GM12878 (cell line): Measurements from ENCODE around the gene IPPK. TPM values are rescaled to one million over a fixed set of nuclear protein-coding genes. Genes with fewer than 3 reads are reported as not detected.

Source experiments
- ATAC-seq: fragments of 200-7000 bp; cut with Tn5 transposase; 3 replicates; pipeline ENCODE4 v1.9.1; 2020; ENCODE audit warnings: mild to moderate bottlenecking, moderate library complexity
- BruUV-seq: library from RNA; stranded (reverse); fragments of 400-500 nt; replicated peaks from 2 replicates; lab custom pipeline; 2021; lab: Mats Ljungman, UMichigan
- CTCF ChIA-PET: fragments of 300-600 bp; sonication (Branson Sonifier 250); formaldehyde crosslinking; extraction: SDS; loops from one replicate; lab custom pipeline; 2021; ENCODE audit warnings: inconsistent platforms; lab: Yijun Ruan, JAX
- POLR2A ChIA-PET: fragments of 350-600 bp; formaldehyde crosslinking; extraction: SDS; loops from one replicate; lab custom pipeline; 2021; ENCODE audit warnings: inconsistent platforms; lab: Charles Lee
- RAD21 ChIA-PET: fragments of 300-600 bp; sonication (Branson Sonifier 250); formaldehyde crosslinking; loops from one replicate; lab custom pipeline; 2023; ENCODE audit warnings: antibody characterized with exemption; ENCODE audit not compliant: unreplicated experiment; lab: Charles Lee
- SMC1A ChIA-PET: fragments of 300-600 bp; sonication (Branson Sonifier 250); formaldehyde crosslinking; loops from one replicate; lab custom pipeline; 2023; ENCODE audit not compliant: unreplicated experiment, uncharacterized antibody; lab: Charles Lee
- DNase-seq: peaks from one replicate; pipeline ENCODE4 v3.0.0-alpha.2; 2011; ENCODE audit warnings: low read depth, low spot score
- FAIRE-seq: peaks from 3 replicates; lab custom pipeline; 2011; peaks lifted over from hg19 to GRCh38; lab: Jason Lieb, UNC
- H2AFZ ChIP-seq: 2 replicates; pipeline ENCODE4 v1.6.0; 2011; ENCODE audit warnings: low read depth, low read length, control low read depth; ENCODE audit not compliant: control insufficient read depth
- H3K27ac ChIP-seq: 2 replicates; pipeline ENCODE4 v1.5.1; 2011; ENCODE audit warnings: control low read depth; ENCODE audit not compliant: control insufficient read depth, insufficient read depth
- H3K27me3 ChIP-seq, 2 experiments: replicated peaks in 1 of 2; 2 replicates each; pipeline versions ENCODE4 v1.6.0 to v1.6.1; 2011; ENCODE audit warnings: low read length in 1 of 2; ENCODE audit not compliant: control insufficient read depth in 2 of 2, insufficient read depth in 2 of 2
- H3K36me3 ChIP-seq, 2 experiments: 2 replicates each; pipeline ENCODE4 v1.5.1; 2011; ENCODE audit warnings: low read length in 1 of 2; ENCODE audit not compliant: control insufficient read depth in 2 of 2, insufficient read depth in 2 of 2
- H3K4me1 ChIP-seq: 2 replicates; pipeline ENCODE4 v1.6.1; 2011; ENCODE audit warnings: mild to moderate bottlenecking, low read length, moderate library complexity, mixed read lengths; ENCODE audit not compliant: control insufficient read depth, insufficient read depth
- H3K4me2 ChIP-seq: 2 replicates; pipeline ENCODE4 v1.6.0; 2011; ENCODE audit warnings: control low read depth; ENCODE audit not compliant: control insufficient read depth, insufficient read depth
- H3K4me3 ChIP-seq: fragments of 200-600 bp; sonication (generic); 2 replicates; pipeline ENCODE4 v1.5.1; 2016
- H3K79me2 ChIP-seq: 2 replicates; pipeline ENCODE4 v1.6.0; 2011; ENCODE audit warnings: low read length; ENCODE audit not compliant: control insufficient read depth, insufficient read depth
- H3K9ac ChIP-seq: 2 replicates; pipeline ENCODE4 v1.8.0; 2011; ENCODE audit warnings: low read length, control low read depth, mixed read lengths; ENCODE audit not compliant: control insufficient read depth, insufficient read depth
- H3K9me3 ChIP-seq: replicated peaks from 3 replicates; pipeline ENCODE4 v1.5.1; 2011; ENCODE audit warnings: mild to moderate bottlenecking, low read length; ENCODE audit not compliant: control insufficient read depth, insufficient read depth
- H4K20me1 ChIP-seq: 2 replicates; pipeline ENCODE4 v1.6.0; 2011; ENCODE audit not compliant: control insufficient read depth, insufficient read depth
- BHLHE40 ChIP-seq, 2 experiments: fragments of 450-650 bp in 1 of 2; IDR thresholded peaks; 2 replicates each; pipeline ENCODE4 v1.6.1; 2011 to 2017; ENCODE audit warnings: low read depth in 2 of 2, borderline replicate concordance in 1 of 2, improper control_type of control experiment in 1 of 2, low read length in 1 of 2, mild to moderate bottlenecking in 1 of 2
- HCFC1 ChIP-seq: fragments of 150-350 bp; IDR thresholded peaks from 2 replicates; pipeline ENCODE4 v1.6.1; 2014; ENCODE audit warnings: low read length
- NR2F1 ChIP-seq: fragments of 450-650 bp; conservative IDR thresholded peaks from 2 replicates; pipeline ENCODE4 v1.6.1; 2017; ENCODE audit warnings: mild to moderate bottlenecking
- WGBS: methylation state at CpG from one replicate; pipeline ENCODE4 v1.1.6; 2016; ENCODE audit warnings: low lambda C conversion rate; ENCODE audit not compliant: insufficient replicate concordance, insufficient coverage; ENCODE audit errors: missing lambda C conversion rate; 5-methylcytosine and 5-hydroxymethylcytosine counted together
- in situ Hi-C: fragments of 300-500 bp; cut with MboI; formaldehyde crosslinking; loops from 9 replicates; pipeline ENCODE4 v1.14.3; 2018; ENCODE audit warnings: mixed read lengths
- intact Hi-C: fragments of 100-400 bp; cut with micrococcal nuclease; formaldehyde crosslinking; loops from one replicate; pipeline ENCODE4 v1.14.2; 2022; ENCODE audit not compliant: unreplicated experiment
- polyA plus RNA-seq, 11 experiments: library from polyadenylated mRNA; depleted of rRNA in 4 of 11; unstranded in 6 of 11; stranded (reverse) in 5 of 11; fragments of >200 nt; fragmentation: Nextera tagmentation in 4 of 11; fragmentation: Illumina TruSeq in 1 of 11; extraction: Ambion mirVana in 4 of 11; extraction: Trizol in 1 of 11; gene quantifications; 1 replicate in 1 of 11; 2 replicates in 10 of 11; pipeline versions ENCODE4 v1.2.1 to v1.2.3, GENCODE V29; 2011 to 2016; ENCODE audit warnings: inconsistent platforms in 2 of 11, missing spikeins in 2 of 11, low read depth in 1 of 11
- total RNA-seq, 4 experiments: library from RNA; depleted of rRNA in 3 of 4; stranded (reverse); fragments of >200 nt in 3 of 4; fragmentation: Illumina TruSeq in 1 of 4; extraction: Trizol in 1 of 4; gene quantifications; 2 replicates each; pipeline versions ENCODE4 v1.2.1 to v1.2.3, GENCODE V29; 2013 to 2021
- TF ChIP-seq, protein P1 (sequence below): IDR thresholded peaks from 2 replicates; pipeline ENCODE4 v1.6.1; 2012; ENCODE audit warnings: improper control_type of control experiment, low read depth, low read length; ENCODE audit not compliant: insufficient replicate concordance

Gene IPPK
- total and polyA plus RNA-seq, 10 of the 15 experiments (the other 5 are each of a cell fraction or from before 2014, with no cell fraction given) = 2.1 to 22.1 (median 11.4) TPM

GRCh38 chr9:92590377-92590776 is 79.6 kb downstream of the IPPK start:
- no peak for FAIRE-seq
- ChIA-PET POLR2A (interaction anchor here (0.6 kb wide), 1 partner anchor 242 kb away, joined by 4 read pairs; no protein-coding TSS in a partner anchor), RAD21 (no interaction called here), SMC1A (no interaction called here), CTCF (interaction anchor here (0.7 kb wide), 1 partner anchor 450 kb away, joined by 3 read pairs; no protein-coding TSS in a partner anchor)
- no TSS peak for BruUV-seq
- no peak for DNase-seq
- TF ChIP-seq NR2F1 (no peak), BHLHE40 (IDR thresholded peaks at IDR 0.05; ENCODE audit: borderline replicate concordance in 1 of 2, low read depth in 2 of 2, low read length in 1 of 2) (no peak), HCFC1 (no peak)
- TF ChIP-seq, protein P1, sequence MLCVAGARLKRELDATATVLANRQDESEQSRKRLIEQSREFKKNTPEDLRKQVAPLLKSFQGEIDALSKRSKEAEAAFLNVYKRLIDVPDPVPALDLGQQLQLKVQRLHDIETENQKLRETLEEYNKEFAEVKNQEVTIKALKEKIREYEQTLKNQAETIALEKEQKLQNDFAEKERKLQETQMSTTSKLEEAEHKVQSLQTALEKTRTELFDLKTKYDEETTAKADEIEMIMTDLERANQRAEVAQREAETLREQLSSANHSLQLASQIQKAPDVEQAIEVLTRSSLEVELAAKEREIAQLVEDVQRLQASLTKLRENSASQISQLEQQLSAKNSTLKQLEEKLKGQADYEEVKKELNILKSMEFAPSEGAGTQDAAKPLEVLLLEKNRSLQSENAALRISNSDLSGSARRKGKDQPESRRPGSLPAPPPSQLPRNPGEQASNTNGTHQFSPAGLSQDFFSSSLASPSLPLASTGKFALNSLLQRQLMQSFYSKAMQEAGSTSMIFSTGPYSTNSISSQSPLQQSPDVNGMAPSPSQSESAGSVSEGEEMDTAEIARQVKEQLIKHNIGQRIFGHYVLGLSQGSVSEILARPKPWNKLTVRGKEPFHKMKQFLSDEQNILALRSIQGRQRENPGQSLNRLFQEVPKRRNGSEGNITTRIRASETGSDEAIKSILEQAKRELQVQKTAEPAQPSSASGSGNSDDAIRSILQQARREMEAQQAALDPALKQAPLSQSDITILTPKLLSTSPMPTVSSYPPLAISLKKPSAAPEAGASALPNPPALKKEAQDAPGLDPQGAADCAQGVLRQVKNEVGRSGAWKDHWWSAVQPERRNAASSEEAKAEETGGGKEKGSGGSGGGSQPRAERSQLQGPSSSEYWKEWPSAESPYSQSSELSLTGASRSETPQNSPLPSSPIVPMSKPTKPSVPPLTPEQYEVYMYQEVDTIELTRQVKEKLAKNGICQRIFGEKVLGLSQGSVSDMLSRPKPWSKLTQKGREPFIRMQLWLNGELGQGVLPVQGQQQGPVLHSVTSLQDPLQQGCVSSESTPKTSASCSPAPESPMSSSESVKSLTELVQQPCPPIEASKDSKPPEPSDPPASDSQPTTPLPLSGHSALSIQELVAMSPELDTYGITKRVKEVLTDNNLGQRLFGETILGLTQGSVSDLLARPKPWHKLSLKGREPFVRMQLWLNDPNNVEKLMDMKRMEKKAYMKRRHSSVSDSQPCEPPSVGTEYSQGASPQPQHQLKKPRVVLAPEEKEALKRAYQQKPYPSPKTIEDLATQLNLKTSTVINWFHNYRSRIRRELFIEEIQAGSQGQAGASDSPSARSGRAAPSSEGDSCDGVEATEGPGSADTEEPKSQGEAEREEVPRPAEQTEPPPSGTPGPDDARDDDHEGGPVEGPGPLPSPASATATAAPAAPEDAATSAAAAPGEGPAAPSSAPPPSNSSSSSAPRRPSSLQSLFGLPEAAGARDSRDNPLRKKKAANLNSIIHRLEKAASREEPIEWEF = no peak
- no peak overlapping the region for H3K4me2 ChIP-seq
- ATAC-seq = no peak
- 67% methylated on average over 3 of the region's 3 CpGs for WGBS
- H3K9me3 ChIP-seq = no peaks in the 10 kb centered on the region; the same call in 2 of the 3 replicates
- H4K20me1 ChIP-seq = no peaks in the 10 kb centered on the region
- H3K27ac ChIP-seq = no peak overlapping the region
- in situ Hi-C loops = no loop called here
- H3K27me3 ChIP-seq = no peaks in the 10 kb centered on the region
- no peak overlapping the region for H2AFZ ChIP-seq
- H3K79me2 ChIP-seq = no peaks in the 10 kb centered on the region
- H3K4me1 ChIP-seq = no peaks in the 10 kb centered on the region
- intact Hi-C loops = no loop called here
- H3K4me3 ChIP-seq = no peak overlapping the region
- H3K9ac ChIP-seq = no peak overlapping the region
- H3K36me3 ChIP-seq = no peaks in the 10 kb centered on the region
